Measurements from ENCODE around the gene ADCY2. TPM values are rescaled to one million over a fixed set of nuclear protein-coding genes. Genes with fewer than 3 reads are reported as not detected.
A peak's percentile ranks its signal among the peaks of the same experiment; 100 is the strongest.

ADCY2 gene
- total RNA-seq, 1 experiment from 2014 or later: 31.3 TPM

DNA sequence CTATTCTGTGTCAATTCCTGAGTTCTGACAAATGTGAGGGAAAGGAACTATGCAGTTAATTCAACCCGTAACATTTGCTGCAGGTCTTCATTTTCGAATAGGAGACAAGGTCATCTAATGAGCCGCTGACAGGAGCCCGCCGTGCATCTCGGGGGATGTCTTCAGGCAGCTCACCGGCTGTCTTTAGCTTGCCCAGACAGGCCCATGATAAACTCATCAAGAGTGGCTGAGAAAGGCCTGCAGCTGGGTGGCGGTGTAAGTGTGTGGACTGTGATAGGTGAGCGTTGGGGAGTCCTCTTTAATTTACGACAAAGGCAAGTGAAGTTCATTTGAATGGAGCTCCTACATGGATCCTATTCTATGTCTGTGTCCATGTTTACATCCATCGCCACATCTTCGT, 190.5 kb downstream of the ADCY2 start:
- no peak overlapping the region for H3K27ac ChIP-seq (ENCODE audit: insufficient read length, low read depth, low read length)
- H3K23ac ChIP-seq (ENCODE audit: insufficient read length, low read depth, low read length): no peak overlapping the region
- no peak overlapping the region for H4K8ac ChIP-seq (replicated peaks; ENCODE audit: insufficient read length, low read depth, low read length)
- no peak overlapping the region for H3K4ac ChIP-seq (ENCODE audit: low read depth, low read length)
- Mint-ChIP-seq H3K27ac (peak overlapping the region in 2 of 3 experiments; percentile 26 to 83; a peak in 3 of 7 replicates), H3K9me3 (no peaks in the 10 kb centered on the region), H3K36me3 (ENCODE audit: insufficient read depth in 1 of 3, low read depth in 3 of 3) (no peaks in the 10 kb centered on the region), H3K4me1 (peaks cover 8 to 14% of the 10 kb centered on the region in 2 experiments), H3K4me3 (no peak overlapping the region), H3K27me3 (ENCODE audit: low read depth) (no peaks in the 10 kb centered on the region)
- H3T11ph ChIP-seq (ENCODE audit: low read length): no peak overlapping the region
- H3K27me3 ChIP-seq (ENCODE audit: insufficient read depth, low read length): no peaks in the 10 kb centered on the region
- no peak overlapping the region for H3K9ac ChIP-seq (ENCODE audit: extremely low read depth, insufficient read length, low read length)
- no peak overlapping the region for H3K18ac ChIP-seq (ENCODE audit: insufficient read length, low read depth, low read length)
- H3K14ac ChIP-seq (ENCODE audit: insufficient read depth, low read length): no peak overlapping the region
- no peaks in the 10 kb centered on the region for H3K4me1 ChIP-seq (ENCODE audit: insufficient read depth, low read length)
- H2BK12ac ChIP-seq (ENCODE audit: insufficient read length, low read depth, low read length): no peak overlapping the region
- no peaks in the 10 kb centered on the region for H3K23me2 ChIP-seq (ENCODE audit: insufficient read length, low read depth, low read length, poor library complexity, severe bottlenecking)
- H2BK5ac ChIP-seq (ENCODE audit: insufficient read length, low read length): no peak overlapping the region
- no peak overlapping the region for H2BK120ac ChIP-seq (ENCODE audit: low read depth, low read length, poor library complexity, severe bottlenecking)
- H3K9me3 ChIP-seq (ENCODE audit: control insufficient read depth, low read depth, low read length): no peaks in the 10 kb centered on the region
- no peaks in the 10 kb centered on the region for H4K20me1 ChIP-seq (ENCODE audit: control insufficient read depth, insufficient read depth, insufficient read length)
- no peak overlapping the region for H3K4me2 ChIP-seq (ENCODE audit: insufficient read depth, insufficient read length, low read length)
- no peaks in the 10 kb centered on the region for H3K79me1 ChIP-seq (ENCODE audit: insufficient read depth, low read depth, low read length, poor library complexity, severe bottlenecking)
- H3K56ac ChIP-seq (ENCODE audit: insufficient read length, low read depth, low read length): no peak overlapping the region
- no peak overlapping the region for H2BK15ac ChIP-seq (ENCODE audit: low read depth, low read length)
- H4K5ac ChIP-seq (ENCODE audit: insufficient read length, low read depth, low read length): no peak overlapping the region
- DNase-seq: no peak
- H3K79me2 ChIP-seq (ENCODE audit: insufficient read depth, low read length): no peaks in the 10 kb centered on the region
- no CpG with 5 or more reads among the region's 12 CpGs for WGBS (ENCODE audit: extremely low coverage, insufficient read length, low lambda C conversion rate)
- H2AFZ ChIP-seq (ENCODE audit: low read length): no peak overlapping the region
- no peak overlapping the region for H2AK5ac ChIP-seq (ENCODE audit: insufficient read length, low read length)
- TF ChIP-seq, protein P1, sequence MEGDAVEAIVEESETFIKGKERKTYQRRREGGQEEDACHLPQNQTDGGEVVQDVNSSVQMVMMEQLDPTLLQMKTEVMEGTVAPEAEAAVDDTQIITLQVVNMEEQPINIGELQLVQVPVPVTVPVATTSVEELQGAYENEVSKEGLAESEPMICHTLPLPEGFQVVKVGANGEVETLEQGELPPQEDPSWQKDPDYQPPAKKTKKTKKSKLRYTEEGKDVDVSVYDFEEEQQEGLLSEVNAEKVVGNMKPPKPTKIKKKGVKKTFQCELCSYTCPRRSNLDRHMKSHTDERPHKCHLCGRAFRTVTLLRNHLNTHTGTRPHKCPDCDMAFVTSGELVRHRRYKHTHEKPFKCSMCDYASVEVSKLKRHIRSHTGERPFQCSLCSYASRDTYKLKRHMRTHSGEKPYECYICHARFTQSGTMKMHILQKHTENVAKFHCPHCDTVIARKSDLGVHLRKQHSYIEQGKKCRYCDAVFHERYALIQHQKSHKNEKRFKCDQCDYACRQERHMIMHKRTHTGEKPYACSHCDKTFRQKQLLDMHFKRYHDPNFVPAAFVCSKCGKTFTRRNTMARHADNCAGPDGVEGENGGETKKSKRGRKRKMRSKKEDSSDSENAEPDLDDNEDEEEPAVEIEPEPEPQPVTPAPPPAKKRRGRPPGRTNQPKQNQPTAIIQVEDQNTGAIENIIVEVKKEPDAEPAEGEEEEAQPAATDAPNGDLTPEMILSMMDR (conservative IDR thresholded peaks at IDR 0.05): no peak
- H4K91ac ChIP-seq (ENCODE audit: insufficient read length, low read depth, low read length): no peak overlapping the region
- no peak overlapping the region for H2BK20ac ChIP-seq (ENCODE audit: low read depth, low read length, poor library complexity, severe bottlenecking)

Measured in H9 (cell line).